H9 (cell line): Measurements from ENCODE around the gene MAGOH. TPM values are rescaled to one million over a fixed set of nuclear protein-coding genes. Genes with fewer than 3 reads are reported as not detected.

ENCODE experiments used
- DNase-seq: peaks from one replicate; pipeline ENCODE4 v3.0.0-alpha.2; 2017
- H2AFZ ChIP-seq: one replicate; pipeline ENCODE4 v1.6.1; 2013; ENCODE audit warnings: mild to moderate bottlenecking, low read length, control low read depth, moderate library complexity
- H2AK5ac ChIP-seq: 2 replicates; pipeline ENCODE4 v1.6.1; 2013; ENCODE audit warnings: low read length, control low read depth, mixed read lengths; ENCODE audit not compliant: insufficient read length
- H2BK120ac ChIP-seq: one replicate; pipeline ENCODE4 v1.6.1; 2013; ENCODE audit warnings: low read depth, mild to moderate bottlenecking, low read length, control low read depth, inconsistent platforms; ENCODE audit not compliant: poor library complexity, severe bottlenecking
- H2BK12ac ChIP-seq: 2 replicates; pipeline ENCODE4 v1.6.1; 2013; ENCODE audit warnings: low read length, control low read depth, mixed read lengths, low read depth; ENCODE audit not compliant: insufficient read length
- H2BK15ac ChIP-seq: 2 replicates; pipeline ENCODE4 v1.6.1; 2013; ENCODE audit warnings: low read depth, low read length, control low read depth
- H2BK20ac ChIP-seq: one replicate; pipeline ENCODE4 v1.6.1; 2013; ENCODE audit warnings: low read depth, mild to moderate bottlenecking, low read length, control low read depth, inconsistent platforms; ENCODE audit not compliant: poor library complexity, severe bottlenecking
- H2BK5ac ChIP-seq: 2 replicates; pipeline ENCODE4 v1.6.1; 2013; ENCODE audit warnings: low read length, control low read depth, mixed read lengths; ENCODE audit not compliant: insufficient read length
- H3K14ac ChIP-seq: 2 replicates; pipeline ENCODE4 v1.6.1; 2013; ENCODE audit warnings: low read length, control low read depth; ENCODE audit not compliant: insufficient read depth
- H3K18ac ChIP-seq: 2 replicates; pipeline ENCODE4 v1.6.1; 2013; ENCODE audit warnings: low read depth, mild to moderate bottlenecking, mixed read lengths, low read length, control low read depth; ENCODE audit not compliant: insufficient read length
- H3K23ac ChIP-seq: 2 replicates; pipeline ENCODE4 v1.6.1; 2013; ENCODE audit warnings: low read length, control low read depth, mixed read lengths, low read depth; ENCODE audit not compliant: insufficient read length
- H3K23me2 ChIP-seq: 2 replicates; pipeline ENCODE4 v1.6.1; 2013; ENCODE audit warnings: low read depth, mild to moderate bottlenecking, mixed read lengths, low read length, control low read depth; ENCODE audit not compliant: insufficient read length, poor library complexity, severe bottlenecking
- H3K27ac ChIP-seq: 2 replicates; pipeline ENCODE4 v1.5.1; 2013; ENCODE audit warnings: low read length, control low read depth, mixed read lengths, low read depth; ENCODE audit not compliant: insufficient read length
- H3K27me3 ChIP-seq: 2 replicates; pipeline ENCODE4 v1.6.1; 2013; ENCODE audit warnings: low read length, control low read depth, inconsistent platforms; ENCODE audit not compliant: insufficient read depth
- H3K4ac ChIP-seq: 2 replicates; pipeline ENCODE4 v1.6.1; 2013; ENCODE audit warnings: low read depth, mild to moderate bottlenecking, control low read depth, inconsistent platforms, low read length, moderate library complexity
- H3K4me1 ChIP-seq: 2 replicates; pipeline ENCODE4 v1.6.1; 2013; ENCODE audit warnings: low read length, control low read depth, inconsistent platforms; ENCODE audit not compliant: insufficient read depth
- H3K4me2 ChIP-seq: 2 replicates; pipeline ENCODE4 v1.6.1; 2013; ENCODE audit warnings: low read length, control low read depth, mixed read lengths; ENCODE audit not compliant: insufficient read length, insufficient read depth
- H3K56ac ChIP-seq: 2 replicates; pipeline ENCODE4 v1.6.1; 2013; ENCODE audit warnings: low read depth, mild to moderate bottlenecking, mixed read lengths, low read length, control low read depth; ENCODE audit not compliant: insufficient read length
- H3K79me1 ChIP-seq: 2 replicates; pipeline ENCODE4 v1.6.1; 2013; ENCODE audit warnings: low read depth, mild to moderate bottlenecking, moderate library complexity, low read length, control low read depth, inconsistent platforms; ENCODE audit not compliant: insufficient read depth, poor library complexity, severe bottlenecking
- H3K79me2 ChIP-seq: 2 replicates; pipeline ENCODE4 v1.6.1; 2013; ENCODE audit warnings: low read length, control low read depth, inconsistent platforms; ENCODE audit not compliant: insufficient read depth
- H3K9ac ChIP-seq: 2 replicates; pipeline ENCODE4 v1.6.1; 2013; ENCODE audit warnings: low read length, control low read depth, mixed read lengths; ENCODE audit not compliant: insufficient read length; ENCODE audit errors: extremely low read depth
- H3K9me3 ChIP-seq: one replicate; pipeline ENCODE4 v1.6.1; 2013; ENCODE audit warnings: low read depth, low read length, inconsistent platforms; ENCODE audit not compliant: control insufficient read depth
- H3T11ph ChIP-seq: one replicate; pipeline ENCODE4 v1.6.1; 2013; ENCODE audit warnings: mild to moderate bottlenecking, low read length, control low read depth, inconsistent platforms
- H4K20me1 ChIP-seq: one replicate; pipeline ENCODE4 v1.6.1; 2013; ENCODE audit not compliant: control insufficient read depth, insufficient read length, insufficient read depth
- H4K5ac ChIP-seq: 2 replicates; pipeline ENCODE4 v1.6.1; 2013; ENCODE audit warnings: low read depth, mild to moderate bottlenecking, mixed read lengths, low read length, control low read depth; ENCODE audit not compliant: insufficient read length
- H4K8ac ChIP-seq: replicated peaks from 2 replicates; pipeline ENCODE4 v1.6.1; 2013; ENCODE audit warnings: low read length, control low read depth, mixed read lengths, low read depth; ENCODE audit not compliant: insufficient read length
- H4K91ac ChIP-seq: 2 replicates; pipeline ENCODE4 v1.6.1; 2013; ENCODE audit warnings: low read depth, mild to moderate bottlenecking, moderate library complexity, mixed read lengths, low read length, control low read depth; ENCODE audit not compliant: insufficient read length
- H3K27ac Mint-ChIP-seq, 3 experiments: 2 replicates in 2 of 3; 3 replicates in 1 of 3; pipeline ENCODE4 v1.8.0; 2020 to 2021; ENCODE audit warnings: mixed read lengths in 3 of 3, mild to moderate bottlenecking in 1 of 3, moderate library complexity in 1 of 3
- H3K27me3 Mint-ChIP-seq: 2 replicates; pipeline ENCODE4 v1.8.0; 2021; ENCODE audit warnings: low read depth, mild to moderate bottlenecking, moderate library complexity, mixed read lengths
- H3K36me3 Mint-ChIP-seq, 3 experiments: 2 replicates in 2 of 3; 3 replicates in 1 of 3; pipeline ENCODE4 v1.8.0; 2020 to 2021; ENCODE audit warnings: low read depth in 3 of 3, mixed read lengths in 3 of 3; ENCODE audit not compliant: insufficient read depth in 1 of 3
- H3K4me1 Mint-ChIP-seq, 2 experiments: 2 replicates each; pipeline ENCODE4 v1.8.0; 2020; ENCODE audit warnings: mixed read lengths in 2 of 2
- H3K4me3 Mint-ChIP-seq, 2 experiments: 2 replicates in 1 of 2; 3 replicates in 1 of 2; pipeline ENCODE4 v1.8.0; 2020 to 2021; ENCODE audit warnings: mild to moderate bottlenecking in 2 of 2, mixed read lengths in 2 of 2, moderate library complexity in 1 of 2
- H3K9me3 Mint-ChIP-seq, 2 experiments: 2 replicates in 1 of 2; 3 replicates in 1 of 2; pipeline ENCODE4 v1.8.0; 2020; ENCODE audit warnings: mild to moderate bottlenecking in 2 of 2, mixed read lengths in 2 of 2, moderate library complexity in 1 of 2
- WGBS: extraction: QIAGEN DNeasy Blood & Tissue Kit; methylation state at CpG from one replicate; pipeline ENCODE4 v1.1.7; 2013; ENCODE audit warnings: missing lambda C conversion rate, low lambda C conversion rate, mixed read lengths; ENCODE audit not compliant: insufficient read length; ENCODE audit errors: extremely low coverage; 5-methylcytosine and 5-hydroxymethylcytosine counted together
- total RNA-seq: library from RNA; stranded (reverse); gene quantifications from 2 replicates; pipeline ENCODE4 v1.2.1, GENCODE V29; 2021
- TF ChIP-seq, protein P1 (sequence below): fragments of 200-600 bp; sonication (generic); conservative IDR thresholded peaks from 3 replicates; pipeline ENCODE4 v1.8.0; 2021; ENCODE audit warnings: antibody characterized with exemption, mild to moderate bottlenecking

MAGOH gene
- total RNA-seq, 1 experiment from 2014 or later: 81.2 TPM

DNA sequence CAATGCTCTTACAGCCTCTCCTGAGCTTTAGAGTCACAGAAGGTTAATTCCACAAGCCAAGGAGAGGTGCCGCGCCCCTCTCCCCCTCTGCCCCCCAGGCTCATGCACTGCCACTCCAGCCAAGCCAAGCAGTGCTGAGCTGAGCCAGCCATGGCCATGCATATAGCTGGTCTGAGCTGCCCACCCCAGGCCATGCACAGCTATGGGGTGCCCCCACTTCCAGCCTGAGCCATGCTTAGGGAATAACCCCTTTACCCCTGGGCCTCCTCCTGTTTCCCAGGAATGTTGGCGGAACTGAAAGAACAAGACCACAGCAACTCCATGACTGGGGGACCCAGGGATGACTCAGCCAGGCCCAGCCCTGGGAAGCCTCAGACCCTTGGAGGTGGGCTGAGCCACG lies 34.0 kb upstream of the MAGOH start:
- Mint-ChIP-seq H3K9me3 (no peaks in the 10 kb centered on the region), H3K27me3 (no peaks in the 10 kb centered on the region; the same call in 1 of the 2 replicates), H3K4me1 (no peaks in the 10 kb centered on the region), H3K4me3 (no peak overlapping the region), H3K36me3 (peaks cover 37 to 81% (median 66%) of the 10 kb centered on the region in 3 experiments), H3K27ac (peak overlapping the region in 1 of 3 experiments; percentile 76; a peak in 4 of 7 replicates)
- Histone ChIP-seq H2AK5ac (no peak overlapping the region), H2BK120ac (no peak overlapping the region), H3K79me1 (no peaks in the 10 kb centered on the region), H2AFZ (no peak overlapping the region), H4K20me1 (no peaks in the 10 kb centered on the region), H4K8ac (no peak overlapping the region), H3K4me1 (no peaks in the 10 kb centered on the region), H3K9ac (no peak overlapping the region), H3K18ac (no peak overlapping the region), H2BK15ac (no peak overlapping the region), H3K27ac (no peak overlapping the region), H3K4ac (no peak overlapping the region), H3K56ac (no peak overlapping the region), H3K4me2 (no peak overlapping the region), H3K79me2 (no peaks in the 10 kb centered on the region), H3K9me3 (no peaks in the 10 kb centered on the region), H3K27me3 (no peaks in the 10 kb centered on the region), H2BK20ac (no peak overlapping the region), H3K23me2 (peaks cover 2% of the 10 kb centered on the region), H4K91ac (no peak overlapping the region), H3K23ac (no peak overlapping the region), H4K5ac (no peak overlapping the region), H2BK12ac (no peak overlapping the region), H3T11ph (no peak overlapping the region), H2BK5ac (no peak overlapping the region), H3K14ac (no peak overlapping the region; the same call in 1 of the 2 replicates)
- TF ChIP-seq, protein P1, sequence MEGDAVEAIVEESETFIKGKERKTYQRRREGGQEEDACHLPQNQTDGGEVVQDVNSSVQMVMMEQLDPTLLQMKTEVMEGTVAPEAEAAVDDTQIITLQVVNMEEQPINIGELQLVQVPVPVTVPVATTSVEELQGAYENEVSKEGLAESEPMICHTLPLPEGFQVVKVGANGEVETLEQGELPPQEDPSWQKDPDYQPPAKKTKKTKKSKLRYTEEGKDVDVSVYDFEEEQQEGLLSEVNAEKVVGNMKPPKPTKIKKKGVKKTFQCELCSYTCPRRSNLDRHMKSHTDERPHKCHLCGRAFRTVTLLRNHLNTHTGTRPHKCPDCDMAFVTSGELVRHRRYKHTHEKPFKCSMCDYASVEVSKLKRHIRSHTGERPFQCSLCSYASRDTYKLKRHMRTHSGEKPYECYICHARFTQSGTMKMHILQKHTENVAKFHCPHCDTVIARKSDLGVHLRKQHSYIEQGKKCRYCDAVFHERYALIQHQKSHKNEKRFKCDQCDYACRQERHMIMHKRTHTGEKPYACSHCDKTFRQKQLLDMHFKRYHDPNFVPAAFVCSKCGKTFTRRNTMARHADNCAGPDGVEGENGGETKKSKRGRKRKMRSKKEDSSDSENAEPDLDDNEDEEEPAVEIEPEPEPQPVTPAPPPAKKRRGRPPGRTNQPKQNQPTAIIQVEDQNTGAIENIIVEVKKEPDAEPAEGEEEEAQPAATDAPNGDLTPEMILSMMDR: no peak
- WGBS: no CpG with 5 or more reads among the region's 4 CpGs
- DNase-seq: no peak
